ENCODE results near the gene TUSC2. TPM values are rescaled to one million over a fixed set of nuclear protein-coding genes. Genes with fewer than 3 reads are reported as not detected.
"Not testable (repeated sequence)": the region's sequence is repeated elsewhere in the genome, so short reads cannot be mapped to it uniquely, and the experiment has no call there.

Gene TUSC2
- total and polyA plus RNA-seq, 2 of the 8 experiments (the other 6 are each of a cell fraction or from before 2014, with no cell fraction given): 33.3 to 65.4 TPM

- H3K23ac ChIP-seq (ENCODE audit: insufficient read length); H3K79me2 ChIP-seq (ENCODE audit: control insufficient read depth in 1 of 2, insufficient read depth in 2 of 2, low read length in 2 of 2); H3K4me2 ChIP-seq (ENCODE audit: insufficient read depth in 1 of 2, low read depth in 2 of 2, low read length in 2 of 2); H2BK20ac ChIP-seq (ENCODE audit: low read length); H3K4me1 ChIP-seq (replicated peaks in 1 of 4; ENCODE audit: control insufficient read depth in 3 of 4, insufficient read depth in 4 of 4, low read length in 3 of 4); H2AFZ ChIP-seq (ENCODE audit: low read length); H4K8ac ChIP-seq (ENCODE audit: extremely low read depth, insufficient read depth, low read length); H3K4ac ChIP-seq (replicated peaks; ENCODE audit: insufficient read length, low read depth, low read length); H2BK5ac ChIP-seq (ENCODE audit: low read depth, low read length); DNase-seq (ENCODE audit: low read depth in 1 of 2, low spot score in 2 of 2); H4K91ac ChIP-seq (replicated peaks; ENCODE audit: insufficient read length, low read length); H3K9ac ChIP-seq (replicated peaks in 1 of 4; ENCODE audit: extremely low read depth in 1 of 4, low read depth in 3 of 4, low read length in 3 of 4); H3K56ac ChIP-seq (replicated peaks; ENCODE audit: insufficient read length, low read depth, low read length); H2BK15ac ChIP-seq (ENCODE audit: low read length); H3K27me3 ChIP-seq (replicated peaks in 1 of 4; ENCODE audit: control insufficient read depth in 3 of 4, extremely low read depth in 1 of 4, insufficient read depth in 3 of 4, low read length in 3 of 4); H2BK12ac ChIP-seq (ENCODE audit: low read depth, low read length); H3K79me1 ChIP-seq (ENCODE audit: low read depth, low read length); H3K14ac ChIP-seq (ENCODE audit: insufficient read length); H2BK120ac ChIP-seq (replicated peaks; ENCODE audit: low read depth, low read length); FAIRE-seq; H3K9me3 ChIP-seq (ENCODE audit: insufficient read depth in 2 of 2, low read depth in 1 of 2, low read length in 1 of 2); H4K5ac ChIP-seq (ENCODE audit: insufficient read length, low read depth, low read length); H3K23me2 ChIP-seq (ENCODE audit: low read depth, low read length); H3K18ac ChIP-seq (ENCODE audit: extremely low read depth, low read length); H3K27ac ChIP-seq (ENCODE audit: low read depth, low read length); H2AK5ac ChIP-seq (ENCODE audit: low read depth, low read length); H3K4me3 ChIP-seq (ENCODE audit: extremely low read depth in 1 of 4, insufficient read depth in 2 of 4, low read depth in 3 of 4, low read length in 4 of 4): not testable (repeated sequence)
- ChIA-PET POLR2A (ENCODE audit: partially characterized antibody) (interaction anchor here (0.6 to 1.7 kb wide), 8 partner anchors 9 to 543 kb away, joined by 3 to 9 read pairs (median 4); partner anchors contain the start of genes HYAL3 and NAA80), CTCF (ENCODE audit: partially characterized antibody) (interaction anchor here (0.6 to 53.5 kb wide), 8 partner anchors 9 to 63 kb away, joined by 3 to 2149 read pairs (median 4); partner anchors contain the start of genes GNAI2 and SLC38A3)
- Histone ChIP-seq H3K36me3 (ENCODE audit: control insufficient read depth in 2 of 4, insufficient read depth in 4 of 4, low read length in 3 of 4) (peaks cover 11 to 18% (median 13%) of the 10 kb centered on the region in 4 experiments), H4K20me1 (replicated peaks in 1 of 2; ENCODE audit: control insufficient read depth in 1 of 2, insufficient read depth in 2 of 2, low read length in 2 of 2) (peaks cover 0 to 11% of the 10 kb centered on the region in 2 experiments)
- WGBS, 2 experiments (ENCODE audit: extremely low coverage in 1 of 2, insufficient coverage in 1 of 2, insufficient read length in 1 of 2, insufficient replicate concordance in 2 of 2, low coverage in 1 of 2, low lambda C conversion rate in 2 of 2, missing lambda C conversion rate in 1 of 2): 84% methylated on average over 4 of the region's 6 CpGs; no CpG with 5 or more reads in 1 of the 2 experiments
These were observed 43.9 kb downstream of the TUSC2 start for GRCh38 chr3:50284121-50284520.
